ENCODE results near the gene MRPS18C.
"Not testable (repeated sequence)": the region's sequence is repeated elsewhere in the genome, so short reads cannot be mapped to it uniquely, and the experiment has no call there.

MRPS18C gene

GRCh38 chr4:83498187-83498586 is 42.3 kb downstream of the MRPS18C start:
- no peak for DNase-seq

DNA sequence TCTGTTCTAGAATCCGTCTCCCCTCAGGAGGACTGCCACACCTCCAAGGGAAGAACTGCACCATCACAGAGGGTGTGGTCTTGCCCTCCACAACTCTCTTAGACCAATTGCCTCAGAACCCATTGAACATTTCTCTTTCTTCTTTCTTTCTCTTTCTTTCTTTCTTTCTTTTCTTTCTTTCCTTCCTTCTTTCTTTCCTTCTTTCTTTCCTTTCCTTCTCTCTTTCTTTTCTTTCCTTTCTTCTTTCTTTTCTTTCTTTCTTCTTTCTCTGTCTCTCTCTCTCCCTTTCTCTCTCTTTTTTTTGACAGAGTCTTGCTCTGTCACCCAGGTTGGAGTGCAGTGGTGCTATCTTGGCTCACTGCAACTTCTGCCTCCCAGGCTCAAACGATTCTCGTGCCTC is 45.8 kb downstream of the MRPS18C start:
- DNase-seq, result not testable (repeated sequence)

DNA sequence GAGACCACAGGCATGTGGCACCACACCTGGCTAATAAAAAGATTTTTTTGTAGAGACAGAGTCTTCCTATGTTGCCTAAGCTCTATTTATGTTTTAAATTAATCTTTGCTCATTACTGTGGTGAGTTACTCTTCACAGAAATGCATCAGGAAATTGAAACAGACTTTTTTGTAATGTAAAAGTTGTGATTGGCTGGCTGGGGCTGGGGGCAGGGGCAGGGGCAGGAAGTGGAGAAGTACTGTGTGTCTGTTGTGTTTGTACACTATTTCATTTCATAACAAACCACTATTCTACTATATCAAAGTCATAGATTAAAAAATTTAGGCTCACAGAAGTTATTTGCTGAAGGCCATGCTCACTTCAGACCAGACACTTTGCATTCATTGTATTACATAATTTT is 48.1 kb downstream of the MRPS18C start:
- no peak for DNase-seq

- DNase-seq, result no peak
Measured at GRCh38 chr4:83504503-83504902, 48.6 kb downstream of the MRPS18C start.

DNA sequence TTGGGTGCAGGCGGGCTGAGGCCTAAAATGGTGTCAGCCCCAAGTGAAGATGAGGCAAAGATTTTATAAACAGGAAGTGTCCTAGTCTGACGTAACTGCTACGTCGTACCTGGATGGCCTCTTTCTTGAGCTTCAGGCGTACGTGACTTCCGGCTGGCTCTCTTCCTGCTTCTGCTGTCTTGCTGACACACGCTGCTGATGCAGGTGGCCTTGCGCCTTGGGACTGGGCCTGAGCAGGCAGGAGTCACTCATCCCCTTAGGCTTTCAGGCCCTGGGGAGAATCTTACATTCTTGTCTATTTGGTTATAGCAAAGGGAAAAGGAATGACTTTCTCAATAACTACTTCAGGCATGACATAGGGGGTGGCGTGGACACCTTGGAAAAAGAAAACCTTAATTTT is 49.1 kb downstream of the MRPS18C start:
- peak in 1 of 4 experiments; percentile 10 for DNase-seq

GRCh38 chr4:83509156-83509585 is 53.3 kb downstream of the MRPS18C start:
- peak; percentile 77 to 89 (median 80) for DNase-seq

- no peak for DNase-seq
Measured at GRCh38 chr4:83510442-83510841, 54.6 kb downstream of the MRPS18C start.
